RWPE1 (cell line): ENCODE measurements around the gene MYH13.
"Not testable (repeated sequence)": the region's sequence is repeated elsewhere in the genome, so short reads cannot be mapped to it uniquely, and the experiment has no call there.

Experiments
- CTCF ChIA-PET: fragments of 350-600 bp; sonication (Branson Sonifier 250); formaldehyde crosslinking; extraction: SDS; loops from one replicate; lab custom pipeline; 2021; lab: Yijun Ruan, JAX
- POLR2A ChIA-PET: fragments of 400-600 bp; formaldehyde crosslinking; extraction: SDS; loops from one replicate; lab custom pipeline; 2020; ENCODE audit warnings: antibody characterized with exemption; ENCODE audit not compliant: low non-redundant PET; lab: Yijun Ruan, JAX
- DNase-seq: peaks from one replicate; pipeline ENCODE4 v3.0.0; 2012; ENCODE audit warnings: low spot score
- H3K27ac ChIP-seq: fragments of 450-650 bp; 2 replicates; pipeline ENCODE4 v1.5.1; 2017
- TF ChIP-seq, protein P1 (sequence below): fragments of 450-650 bp; conservative IDR thresholded peaks from 2 replicates; pipeline ENCODE4 v1.5.1; 2017; ENCODE audit warnings: low read depth, mild to moderate bottlenecking

Gene MYH13

DNA sequence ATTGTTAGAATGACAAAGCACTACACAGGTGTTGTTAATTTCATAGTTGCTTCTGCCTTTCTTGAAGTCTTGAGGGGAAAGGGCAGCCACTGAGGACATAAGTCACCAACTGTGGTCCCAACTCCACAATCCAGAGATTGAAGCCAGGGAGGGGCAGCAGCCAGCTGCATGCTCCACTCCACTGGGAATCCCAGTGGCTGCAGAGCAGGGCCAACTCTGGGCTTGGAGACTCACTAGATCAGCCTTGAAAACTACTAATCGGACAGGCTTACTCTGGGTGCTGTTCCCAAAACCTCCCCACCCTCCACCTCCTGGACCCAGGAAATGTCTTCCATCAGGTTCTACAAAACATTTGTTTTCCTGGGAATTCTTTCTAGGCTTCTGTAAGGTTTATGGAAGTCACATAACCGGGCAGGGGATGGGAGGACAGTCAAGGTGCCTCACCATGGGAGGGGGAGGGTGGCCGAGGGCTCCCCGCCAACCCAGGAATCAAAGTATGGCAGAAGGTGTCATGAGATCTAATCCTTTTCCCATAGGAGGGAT lies 68.0 kb downstream of the MYH13 start:
- ChIA-PET CTCF (no interaction called here), POLR2A (no interaction called here)
- H3K27ac ChIP-seq: no peak overlapping the region
- no peak for DNase-seq
- TF ChIP-seq, protein P1, sequence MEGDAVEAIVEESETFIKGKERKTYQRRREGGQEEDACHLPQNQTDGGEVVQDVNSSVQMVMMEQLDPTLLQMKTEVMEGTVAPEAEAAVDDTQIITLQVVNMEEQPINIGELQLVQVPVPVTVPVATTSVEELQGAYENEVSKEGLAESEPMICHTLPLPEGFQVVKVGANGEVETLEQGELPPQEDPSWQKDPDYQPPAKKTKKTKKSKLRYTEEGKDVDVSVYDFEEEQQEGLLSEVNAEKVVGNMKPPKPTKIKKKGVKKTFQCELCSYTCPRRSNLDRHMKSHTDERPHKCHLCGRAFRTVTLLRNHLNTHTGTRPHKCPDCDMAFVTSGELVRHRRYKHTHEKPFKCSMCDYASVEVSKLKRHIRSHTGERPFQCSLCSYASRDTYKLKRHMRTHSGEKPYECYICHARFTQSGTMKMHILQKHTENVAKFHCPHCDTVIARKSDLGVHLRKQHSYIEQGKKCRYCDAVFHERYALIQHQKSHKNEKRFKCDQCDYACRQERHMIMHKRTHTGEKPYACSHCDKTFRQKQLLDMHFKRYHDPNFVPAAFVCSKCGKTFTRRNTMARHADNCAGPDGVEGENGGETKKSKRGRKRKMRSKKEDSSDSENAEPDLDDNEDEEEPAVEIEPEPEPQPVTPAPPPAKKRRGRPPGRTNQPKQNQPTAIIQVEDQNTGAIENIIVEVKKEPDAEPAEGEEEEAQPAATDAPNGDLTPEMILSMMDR: no peak

- ChIA-PET POLR2A (no interaction called here), CTCF (interaction anchor here (1.2 kb wide), 1 partner anchor 71 kb away, joined by 3 read pairs; no protein-coding TSS in a partner anchor)
- H3K27ac ChIP-seq: no peak overlapping the region
- TF ChIP-seq, protein P1: no peak
- no peak for DNase-seq
These were observed 75.1 kb downstream of the MYH13 start for GRCh38 chr17:10297691-10298090.

GRCh38 chr17:10295728-10296343 lies 77.0 kb downstream of the MYH13 start:
- DNase-seq: peak; percentile 67
- TF ChIP-seq, protein P1: peak; percentile 49
- CTCF ChIA-PET: interaction anchor here (0.5 to 2.0 kb wide), 12 partner anchors 10 to 706 kb away, joined by 3 to 16 read pairs (median 3); no protein-coding TSS in a partner anchor
- POLR2A ChIA-PET: no interaction called here
- no peak overlapping the region for H3K27ac ChIP-seq

GRCh38 chr17:10294180-10294579 lies 78.6 kb downstream of the MYH13 start:
- H3K27ac ChIP-seq: no peak overlapping the region
- ChIA-PET POLR2A (no interaction called here), CTCF (interaction anchor here (1.3 kb wide), 1 partner anchor 369 kb away, joined by 3 read pairs; no protein-coding TSS in a partner anchor)
- DNase-seq: no peak
- TF ChIP-seq, protein P1: no peak

- ChIA-PET CTCF (interaction anchor here (0.6 to 1.2 kb wide), 2 partner anchors 118 to 197 kb away, joined by 3 to 7 read pairs; no protein-coding TSS in a partner anchor), POLR2A (no interaction called here)
- peak; percentile 96 for DNase-seq
- TF ChIP-seq, protein P1: no peak
- peak overlapping the region; percentile 46 for H3K27ac ChIP-seq
These were observed 80.5 kb downstream of the MYH13 start for GRCh38 chr17:10292057-10292937.

- CTCF ChIA-PET, DNase-seq, POLR2A ChIA-PET: not testable (repeated sequence)
- peak overlapping the region; percentile 46 for H3K27ac ChIP-seq
These were observed 81.2 kb downstream of the MYH13 start for GRCh38 chr17:10291576-10291975.
